GM23248 (cell line): ENCODE results near the gene THAP5.

Source experiments
- EZH2 ChIP-seq: fragments of 200-600 bp; sonication (generic); IDR thresholded peaks from 2 replicates; pipeline ENCODE4 v1.6.1; 2018; ENCODE audit warnings: antibody characterized with exemption, mild to moderate bottlenecking; ENCODE audit not compliant: insufficient read depth, poor library complexity, severe bottlenecking
- EZH2phosphoT487 ChIP-seq: fragments of 200-600 bp; sonication (generic); IDR thresholded peaks from 2 replicates; pipeline ENCODE4 v1.6.1; 2018; ENCODE audit warnings: antibody characterized with exemption, moderate library complexity, mild to moderate bottlenecking, low read depth; ENCODE audit not compliant: insufficient read depth

GRCh38 chr7:108525985-108526767 is 43.3 kb downstream of the THAP5 start, which contains the start of gene PNPLA8:
- TF ChIP-seq EZH2phosphoT487, result no peak
- no peak for TF ChIP-seq EZH2
